ES-I3 (cell line): ENCODE data around the gene ST3GAL4.

Source experiments
- H3K36me3 ChIP-seq: 2 replicates; pipeline ENCODE4 v1.6.1; 2013; ENCODE audit warnings: mild to moderate bottlenecking, low read length, control low read depth, moderate library complexity; ENCODE audit not compliant: insufficient read depth
- H3K4me1 ChIP-seq: 2 replicates; pipeline ENCODE4 v1.6.1; 2013; ENCODE audit warnings: mild to moderate bottlenecking, control low read depth, low read length; ENCODE audit not compliant: insufficient read depth
- H3K9ac ChIP-seq: 2 replicates; pipeline ENCODE4 v1.6.1; 2013; ENCODE audit warnings: low read depth, mild to moderate bottlenecking, low read length, moderate library complexity
- H3K9me3 ChIP-seq: 2 replicates; pipeline ENCODE4 v1.6.1; 2013; ENCODE audit warnings: mild to moderate bottlenecking, low read length, moderate library complexity; ENCODE audit not compliant: control insufficient read depth, insufficient read depth

Gene ST3GAL4

DNA sequence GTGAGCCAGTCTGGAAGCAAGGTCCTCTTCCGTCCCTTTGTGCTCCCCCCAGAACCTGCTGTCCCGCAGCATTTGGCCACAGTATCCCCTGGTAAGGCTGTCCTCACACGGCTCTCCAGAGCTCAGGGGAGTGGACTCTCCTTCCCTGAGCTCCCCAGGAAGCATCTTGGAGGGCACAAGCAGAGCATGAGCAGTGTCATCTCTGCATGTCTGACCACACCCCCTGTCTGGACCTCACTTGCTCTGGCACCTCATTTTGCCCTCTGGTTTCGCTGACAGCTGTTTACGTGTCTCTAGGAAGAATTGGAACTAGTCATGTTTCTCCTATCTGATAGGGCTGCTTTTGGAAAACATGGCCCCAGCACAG, 36.1 kb upstream of the ST3GAL4 start:
- Histone ChIP-seq H3K36me3 (no peaks in the 10 kb centered on the region), H3K4me1 (no peaks in the 10 kb centered on the region), H3K9me3 (no peaks in the 10 kb centered on the region), H3K9ac (no peak overlapping the region)

DNA sequence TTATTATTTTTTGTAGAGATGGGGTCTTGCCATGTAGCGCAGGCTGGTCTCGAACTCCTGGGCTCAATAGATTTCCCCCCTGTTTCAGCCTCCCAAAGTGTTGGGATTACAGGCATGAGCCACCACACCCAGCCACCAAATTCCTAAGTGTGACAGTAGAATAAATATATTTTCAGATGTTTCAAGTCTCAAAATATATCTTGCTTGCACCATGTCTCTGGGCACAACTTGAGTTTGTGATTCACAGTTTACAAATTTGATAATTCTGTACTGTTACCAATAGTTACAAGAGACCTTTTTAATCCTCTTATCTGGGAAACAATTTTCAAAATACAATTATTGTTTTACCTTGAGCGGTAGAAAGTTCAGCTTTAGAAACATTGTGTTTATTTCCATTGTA, 32.5 kb upstream of the ST3GAL4 start:
- H3K9me3 ChIP-seq = no peaks in the 10 kb centered on the region
- H3K9ac ChIP-seq = no peak overlapping the region
- H3K4me1 ChIP-seq = no peaks in the 10 kb centered on the region
- H3K36me3 ChIP-seq = no peaks in the 10 kb centered on the region

DNA sequence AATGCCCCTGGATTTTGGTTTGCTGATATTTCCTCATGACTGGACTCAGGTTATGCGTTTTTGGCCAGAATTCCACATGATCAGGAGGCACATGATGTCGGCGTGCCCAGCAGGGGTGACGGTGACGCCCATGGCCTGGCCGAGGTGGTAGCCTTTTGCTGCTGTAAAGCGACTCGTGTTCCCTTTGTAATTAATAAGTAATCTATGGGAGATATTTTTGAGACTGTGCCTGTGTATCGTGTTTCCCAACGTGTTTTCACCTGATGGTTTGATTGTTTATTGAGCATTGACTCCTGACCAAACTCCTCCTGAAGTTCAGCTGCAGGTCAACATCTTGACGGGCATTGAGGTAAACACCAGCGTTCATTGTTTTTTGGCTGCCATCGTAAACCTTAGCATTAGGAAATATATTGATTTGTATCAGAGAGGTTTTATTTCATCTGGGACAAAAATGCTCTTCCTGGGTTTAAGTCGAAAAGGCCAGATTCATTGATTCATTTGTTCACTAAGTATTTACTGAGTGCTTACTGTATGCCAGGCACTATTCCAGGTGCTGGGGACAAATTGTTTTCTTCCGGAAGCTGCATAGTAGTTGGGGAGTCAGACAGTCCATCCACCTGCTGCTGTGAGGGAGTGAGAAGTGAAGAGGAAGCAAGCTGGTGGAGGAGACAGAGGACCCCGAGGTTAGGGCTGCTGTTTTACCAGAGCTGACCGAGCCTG, 28.0 kb upstream of the ST3GAL4 start:
- no peak overlapping the region for H3K9ac ChIP-seq
- H3K4me1 ChIP-seq = no peaks in the 10 kb centered on the region
- H3K9me3 ChIP-seq = no peaks in the 10 kb centered on the region
- H3K36me3 ChIP-seq = no peaks in the 10 kb centered on the region

DNA sequence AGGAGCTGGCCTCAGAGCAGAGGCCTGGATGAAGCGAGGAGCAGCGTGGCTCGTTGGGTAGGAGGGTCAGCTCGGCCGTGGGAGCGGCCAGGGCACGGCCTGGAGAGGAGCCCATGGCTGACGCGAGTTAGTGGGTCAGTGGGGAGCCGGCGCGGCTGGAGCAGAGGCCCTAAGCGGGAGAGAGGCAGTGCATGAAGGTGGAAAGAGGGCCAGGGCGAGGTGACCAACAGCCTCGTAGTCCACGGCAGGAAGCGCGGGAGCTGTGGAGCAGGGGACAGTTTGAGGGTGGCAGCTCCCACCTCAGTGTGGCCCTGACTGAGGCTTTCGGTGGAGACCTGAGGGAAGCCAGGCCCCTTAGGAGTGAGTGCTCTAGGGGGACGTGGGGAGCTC, 27.5 kb upstream of the ST3GAL4 start:
- no peaks in the 10 kb centered on the region for H3K9me3 ChIP-seq
- no peaks in the 10 kb centered on the region for H3K36me3 ChIP-seq
- no peak overlapping the region for H3K9ac ChIP-seq
- H3K4me1 ChIP-seq = no peaks in the 10 kb centered on the region

DNA sequence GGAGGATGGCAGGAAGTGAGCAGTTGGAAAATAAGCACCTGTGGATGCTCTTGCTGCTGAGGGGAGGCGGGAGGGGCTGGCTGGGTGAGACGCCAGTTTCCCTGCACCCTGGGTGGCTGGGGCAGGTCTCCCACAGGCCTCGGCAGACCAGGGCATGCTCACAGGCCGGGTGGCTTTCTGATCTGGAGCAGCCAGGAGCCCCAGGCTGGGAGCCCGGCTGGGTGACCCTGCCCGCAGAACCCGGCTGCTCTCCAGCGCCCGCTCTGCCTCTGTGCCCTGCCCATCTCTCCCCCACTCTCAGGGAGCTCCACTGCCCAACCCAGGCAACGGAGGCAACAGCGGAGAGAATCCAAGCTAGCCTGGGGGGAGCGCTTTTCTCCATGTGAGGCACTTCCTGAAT, 27.0 kb upstream of the ST3GAL4 start:
- Histone ChIP-seq H3K36me3 (no peaks in the 10 kb centered on the region), H3K4me1 (no peaks in the 10 kb centered on the region), H3K9ac (no peak overlapping the region), H3K9me3 (no peaks in the 10 kb centered on the region)

DNA sequence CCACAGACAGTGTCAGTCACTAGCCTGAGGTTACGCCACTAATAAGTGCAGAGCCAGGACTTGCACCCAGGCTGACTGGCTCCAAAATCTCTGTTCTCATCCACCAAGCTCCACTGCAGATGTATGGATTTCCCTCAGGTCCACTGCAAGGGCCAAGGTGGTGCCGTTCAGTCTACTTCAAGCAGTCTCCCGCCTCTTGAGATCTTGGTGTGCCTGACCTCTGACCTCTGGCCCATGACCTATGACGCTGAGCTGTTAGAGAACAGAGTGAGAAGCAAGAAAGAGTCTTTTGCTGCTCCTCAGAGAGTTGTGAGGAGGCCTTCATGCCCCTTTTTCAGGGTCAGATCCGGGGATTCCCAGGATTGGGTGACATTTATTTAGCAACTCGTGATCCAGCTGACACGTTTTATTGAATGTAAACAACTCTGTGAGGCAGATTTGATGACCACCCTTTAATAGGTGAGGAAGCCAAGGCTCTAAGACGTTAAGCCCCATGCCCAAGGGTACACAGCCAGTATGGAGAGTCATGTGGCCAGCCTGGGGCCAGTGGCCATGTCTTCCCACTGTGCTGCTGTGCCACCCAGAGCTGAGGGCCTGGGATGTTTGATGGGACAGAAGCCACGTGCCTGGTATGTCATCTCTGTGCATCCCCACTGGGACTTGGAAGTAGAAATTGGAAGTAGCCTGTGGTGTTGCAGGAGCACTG, 26.4 kb upstream of the ST3GAL4 start:
- H3K36me3 ChIP-seq = no peaks in the 10 kb centered on the region
- H3K9me3 ChIP-seq = no peaks in the 10 kb centered on the region
- H3K9ac ChIP-seq = no peak overlapping the region
- H3K4me1 ChIP-seq = no peaks in the 10 kb centered on the region

DNA sequence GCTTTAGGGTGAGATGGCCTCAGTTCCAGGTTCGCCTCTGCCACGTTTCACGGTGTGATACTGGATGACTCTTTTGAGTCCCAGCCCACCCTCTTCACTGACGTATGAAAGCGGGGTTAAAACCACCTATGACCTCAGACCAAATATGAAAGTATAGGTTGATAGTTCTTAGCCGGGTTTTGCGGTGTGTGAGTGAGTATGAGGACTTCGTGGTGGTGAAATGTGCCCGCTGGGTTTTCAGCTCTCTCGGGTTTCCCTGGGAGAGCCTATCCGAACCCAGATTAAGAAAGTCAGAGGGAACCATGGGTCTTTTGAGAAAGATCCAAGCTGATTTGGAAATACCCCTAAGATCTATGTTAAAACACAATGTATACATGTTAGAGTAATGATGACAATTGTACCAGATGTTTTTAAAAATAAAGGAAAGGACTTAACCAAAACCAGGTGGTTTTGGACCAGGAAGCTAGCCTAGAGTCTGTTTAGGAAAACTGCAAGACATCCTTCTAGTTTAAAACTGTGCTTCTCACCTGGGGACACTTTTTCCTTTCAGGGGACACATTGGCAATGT, 25.8 kb upstream of the ST3GAL4 start:
- Histone ChIP-seq H3K9ac (no peak overlapping the region), H3K4me1 (no peaks in the 10 kb centered on the region), H3K36me3 (no peaks in the 10 kb centered on the region), H3K9me3 (no peaks in the 10 kb centered on the region)

DNA sequence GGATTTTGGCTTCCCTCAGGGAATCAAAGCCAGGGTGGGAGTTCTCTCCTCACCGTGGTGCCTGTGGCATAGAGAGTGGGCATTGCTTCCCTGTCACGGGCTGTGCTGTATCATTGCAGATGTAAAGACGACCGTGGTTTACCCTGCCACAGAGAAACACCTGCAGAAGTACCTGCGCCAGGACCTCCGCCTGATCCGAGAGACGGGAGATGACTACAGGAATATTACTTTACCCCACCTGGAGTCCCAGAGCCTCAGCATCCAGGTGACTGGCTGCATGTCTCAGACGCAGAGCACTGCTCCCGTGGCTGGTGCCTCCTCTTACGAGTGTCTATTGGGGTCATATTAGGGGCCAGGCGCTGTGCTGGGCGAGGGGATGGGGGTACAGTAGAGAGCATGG, 24.2 kb upstream of the ST3GAL4 start:
- Histone ChIP-seq H3K36me3 (no peaks in the 10 kb centered on the region), H3K4me1 (peaks cover 5% of the 10 kb centered on the region), H3K9me3 (no peaks in the 10 kb centered on the region), H3K9ac (no peak overlapping the region)

DNA sequence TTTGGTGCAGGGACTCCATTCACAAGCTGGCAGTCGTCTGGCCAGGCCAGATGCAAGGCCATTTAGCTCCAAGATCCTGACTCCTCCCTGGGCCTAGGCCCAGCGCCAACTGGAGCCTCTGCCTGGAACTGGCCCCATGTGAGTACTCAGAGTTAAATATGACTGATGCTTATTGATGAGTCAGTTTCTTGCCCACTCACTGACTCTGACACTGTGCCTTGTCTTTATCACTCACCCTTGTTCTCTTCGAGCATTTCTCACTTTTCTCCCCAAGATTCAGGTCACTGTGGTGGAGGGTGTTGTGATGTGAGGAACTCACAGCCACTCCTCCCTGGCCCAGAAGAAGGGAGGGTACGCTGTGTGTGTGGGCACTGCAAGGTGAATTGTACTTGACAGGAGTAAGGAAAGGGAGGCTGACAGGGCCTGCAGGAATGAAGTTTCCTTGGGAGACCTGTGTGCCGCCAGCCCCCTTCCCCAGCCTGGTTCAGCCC, 23.2 kb upstream of the ST3GAL4 start:
- Histone ChIP-seq H3K9ac (no peak overlapping the region), H3K9me3 (no peaks in the 10 kb centered on the region), H3K4me1 (peaks cover 10% of the 10 kb centered on the region), H3K36me3 (no peaks in the 10 kb centered on the region)

DNA sequence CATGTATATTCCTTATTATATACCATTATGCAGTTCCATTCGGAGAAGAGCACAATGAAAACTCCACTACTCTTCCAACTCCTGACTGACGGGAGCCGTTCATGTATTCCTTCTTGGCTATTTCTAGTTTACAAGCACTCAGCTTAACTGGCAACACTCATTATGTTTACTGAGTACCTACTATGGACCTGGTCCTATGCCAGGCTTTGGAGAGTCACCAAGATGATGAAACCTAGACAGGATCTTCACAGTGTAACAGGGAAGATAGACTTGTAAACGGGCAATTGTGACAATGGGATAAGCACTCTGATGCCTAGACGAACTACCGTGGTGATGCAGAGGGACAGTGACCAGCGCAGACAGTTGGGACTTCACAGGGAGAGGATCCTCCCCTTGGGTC, 22.3 kb upstream of the ST3GAL4 start:
- Histone ChIP-seq H3K9me3 (no peaks in the 10 kb centered on the region), H3K36me3 (no peaks in the 10 kb centered on the region; the same call in 1 of the 2 replicates), H3K4me1 (peaks cover 10% of the 10 kb centered on the region), H3K9ac (no peak overlapping the region)

DNA sequence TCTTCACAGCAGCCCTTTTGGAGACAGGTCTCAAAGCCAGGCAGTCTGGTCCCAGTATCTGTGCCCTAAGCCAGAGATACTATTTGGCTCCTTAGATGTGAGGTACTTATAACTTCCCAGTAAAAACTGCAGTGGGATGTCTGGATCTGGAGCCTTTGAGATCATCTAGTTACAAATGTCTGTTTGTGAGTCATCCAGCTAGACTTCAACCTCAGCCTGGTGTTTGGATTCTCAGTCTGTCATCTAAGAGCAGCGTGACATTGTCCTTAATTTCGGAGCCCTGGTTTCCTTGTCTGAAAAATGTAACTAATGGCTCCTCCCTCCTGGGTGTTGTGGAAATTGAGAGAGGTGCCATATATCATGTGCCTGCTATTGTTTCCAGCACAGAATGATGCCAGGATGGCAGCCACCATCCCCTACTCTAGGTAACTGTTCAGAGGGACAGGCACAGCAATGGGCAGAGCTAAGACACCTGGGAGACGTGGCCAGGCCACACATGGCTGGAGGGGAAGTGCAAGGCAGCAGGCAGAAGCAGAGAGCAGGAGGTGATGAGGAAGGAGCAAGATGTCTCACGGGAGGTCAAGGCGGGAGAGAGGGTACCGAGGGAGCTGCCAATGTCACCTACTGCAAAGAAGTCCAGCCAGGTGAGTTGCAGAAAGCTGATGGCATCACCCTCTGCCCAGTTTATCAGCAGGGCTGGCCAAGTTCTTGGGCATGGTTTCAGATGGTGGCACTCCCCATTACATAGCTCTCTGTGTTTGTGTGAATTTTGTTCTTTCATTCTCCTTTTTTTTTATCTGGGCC, 20.6 kb upstream of the ST3GAL4 start:
- no peak overlapping the region for H3K9ac ChIP-seq
- H3K4me1 ChIP-seq = peaks cover 10% of the 10 kb centered on the region
- H3K9me3 ChIP-seq = no peaks in the 10 kb centered on the region
- H3K36me3 ChIP-seq = no peaks in the 10 kb centered on the region; the same call in 1 of the 2 replicates

DNA sequence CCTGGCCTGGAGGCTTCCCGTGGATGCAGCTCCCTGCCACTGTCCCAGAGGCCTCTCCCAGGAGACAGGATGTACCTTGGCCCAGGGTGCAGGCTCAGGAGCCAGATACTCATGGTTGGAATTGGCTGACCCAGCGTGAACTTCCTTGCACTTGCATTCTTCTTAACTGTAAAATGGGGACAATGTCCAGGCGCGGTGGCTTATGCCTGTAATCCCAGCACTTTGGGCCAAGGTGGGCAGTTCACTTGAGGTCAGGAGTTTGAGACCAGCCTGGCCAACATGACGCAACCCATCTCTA, 20.1 kb upstream of the ST3GAL4 start:
- H3K9ac ChIP-seq = no peak overlapping the region

DNA sequence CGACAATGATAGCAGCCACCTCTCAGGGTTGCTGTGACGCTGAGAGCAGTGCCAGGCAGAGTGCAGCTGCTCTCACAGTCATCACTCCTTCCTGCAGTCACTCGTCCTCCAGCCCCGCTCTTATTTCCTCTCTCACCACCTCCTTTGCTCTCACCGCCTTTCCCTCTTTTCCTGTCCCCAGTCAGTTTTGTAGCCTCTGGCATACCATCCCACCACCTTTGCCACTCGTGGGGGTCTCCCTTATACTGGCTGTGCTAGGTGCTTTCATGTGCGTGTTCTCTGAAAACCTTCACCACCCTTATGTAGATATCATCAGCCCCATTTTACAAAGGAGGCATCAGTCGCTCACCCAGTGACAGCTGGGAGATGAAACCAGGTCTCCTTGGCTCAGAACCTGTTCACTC, 19.3 kb upstream of the ST3GAL4 start:
- Histone ChIP-seq H3K4me1 (peaks cover 10% of the 10 kb centered on the region), H3K36me3 (no peaks in the 10 kb centered on the region; the same call in 1 of the 2 replicates)

More for the DNA sequence above, 20.1 kb upstream of the ST3GAL4 start:
- Histone ChIP-seq H3K36me3 (no peaks in the 10 kb centered on the region; the same call in 1 of the 2 replicates), H3K4me1 (peaks cover 10% of the 10 kb centered on the region), H3K9me3 (no peaks in the 10 kb centered on the region)

DNA sequence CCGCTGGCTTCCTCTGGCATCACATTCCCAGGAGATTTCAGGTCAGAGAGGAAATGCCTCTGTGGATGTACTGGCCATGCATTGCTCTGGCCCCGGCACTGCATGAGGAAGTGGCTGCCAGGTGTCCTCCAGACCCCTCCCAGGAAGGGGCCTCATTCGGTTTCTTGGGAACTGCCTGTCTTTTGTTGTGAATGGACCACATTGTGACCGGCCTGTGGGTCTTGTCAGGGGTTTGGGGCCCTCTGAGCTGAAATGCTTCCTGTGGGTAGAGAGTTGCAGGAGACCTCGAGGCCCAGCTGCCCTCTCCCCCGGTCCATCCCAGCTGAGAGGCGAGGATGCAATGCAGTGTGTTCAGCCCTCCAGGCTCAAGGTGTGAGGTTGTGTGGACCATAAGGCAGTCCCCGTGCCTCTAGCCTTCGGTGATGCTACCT, 18.8 kb upstream of the ST3GAL4 start:
- Histone ChIP-seq H3K4me1 (peaks cover 10% of the 10 kb centered on the region), H3K36me3 (no peaks in the 10 kb centered on the region; the same call in 1 of the 2 replicates), H3K9ac (no peak overlapping the region), H3K9me3 (no peaks in the 10 kb centered on the region)

More for the DNA sequence above, 19.3 kb upstream of the ST3GAL4 start:
- Histone ChIP-seq H3K9ac (no peak overlapping the region), H3K9me3 (no peaks in the 10 kb centered on the region)
